ENCODE results near the gene IGDCC3.

DNA sequence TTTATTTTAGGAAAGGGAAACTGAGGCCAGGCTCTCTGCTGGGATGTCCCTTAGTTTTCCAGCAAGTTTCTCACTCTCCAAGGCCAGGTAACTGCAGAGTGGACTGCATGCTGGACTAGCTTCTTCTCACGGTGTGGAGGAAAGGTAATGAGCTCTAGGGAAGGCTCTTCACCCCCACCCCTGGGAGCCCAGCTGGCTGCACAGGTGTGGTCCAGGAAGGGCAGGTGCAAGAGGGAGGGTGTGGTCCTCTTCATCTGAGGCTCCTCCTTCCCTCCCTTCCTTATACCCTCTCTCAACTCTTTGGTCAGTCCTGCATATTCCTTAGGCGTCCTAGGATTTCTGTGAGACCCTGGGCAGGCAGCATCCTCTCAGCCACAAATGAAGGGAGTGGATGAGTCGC, 39.4 kb downstream of the IGDCC3 start:
- TF ChIP-seq POLR2AphosphoS5 (IDR thresholded peaks at IDR 0.05; ENCODE audit: borderline replicate concordance, low read depth, low read length) (no peak), EZH2 (IDR thresholded peaks at IDR 0.05) (no peak)

Measured in SK-N-MC (cell line).